T-helper 9 cell (primary cell): ENCODE data around the gene OIP5.
"Not testable (repeated sequence)": the region's sequence is repeated elsewhere in the genome, so short reads cannot be mapped to it uniquely, and the experiment has no call there.

Experiments used
- DNase-seq: peaks from one replicate; pipeline ENCODE4 v3.0.0-alpha.2; 2020
- total RNA-seq, 2 donors: gene quantifications; one replicate each; lab custom pipeline; 2026; lab: John Stamatoyannopoulos, UW

Gene OIP5
- total RNA-seq = 0.14 to 0.24 reads per million in 2 donors

DNA sequence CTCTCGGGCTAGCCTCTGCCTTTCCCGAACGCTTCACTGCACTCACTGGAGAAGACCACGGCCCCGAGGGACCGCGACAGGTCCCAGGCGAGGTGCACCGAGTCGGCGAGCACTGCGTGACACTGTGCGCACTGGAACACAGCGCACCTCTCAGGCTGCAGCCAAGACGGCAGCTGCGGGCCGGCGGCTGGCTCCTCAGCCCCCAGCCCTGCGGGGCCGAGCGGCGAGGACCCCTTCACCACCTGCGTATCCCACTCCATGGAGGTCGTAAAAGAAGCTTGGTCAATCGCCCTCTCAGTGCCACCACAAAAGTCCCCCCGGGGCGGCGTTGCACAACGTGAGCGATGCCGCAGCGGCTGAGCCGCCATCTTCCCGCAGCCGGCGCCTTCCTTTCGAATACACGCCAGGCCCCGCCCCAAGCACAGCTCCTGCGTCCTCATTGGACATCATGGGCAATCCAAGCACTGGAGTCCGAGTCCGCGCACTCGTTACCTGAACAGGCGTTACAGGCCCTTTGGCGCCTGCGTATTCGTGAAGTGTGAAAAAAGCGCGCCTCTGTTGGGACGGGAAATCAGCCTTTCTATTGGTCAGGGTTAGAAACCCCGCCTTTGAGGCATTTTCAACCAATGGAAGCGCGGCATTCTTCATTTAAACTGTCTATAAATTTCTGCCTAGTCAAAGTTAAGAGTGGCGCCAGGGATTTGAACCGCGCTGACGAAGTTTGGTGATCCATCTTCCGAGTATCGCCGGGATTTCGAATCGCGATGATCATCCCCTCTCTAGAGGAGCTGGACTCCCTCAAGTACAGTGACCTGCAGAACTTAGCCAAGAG is at the start of gene OIP5, which contains the start of gene NUSAP1:
Gene OIP5 (minus strand): TSS at position 398 of the 832 bp plus-strand sequence. CDS start 30 bp downstream, at position 368.
Gene NUSAP1 (plus strand): TSS at position 688 of the 832 bp plus-strand sequence. CDS start 77 bp downstream, at position 765.
- DNase-seq = peak; percentile 94

DNA sequence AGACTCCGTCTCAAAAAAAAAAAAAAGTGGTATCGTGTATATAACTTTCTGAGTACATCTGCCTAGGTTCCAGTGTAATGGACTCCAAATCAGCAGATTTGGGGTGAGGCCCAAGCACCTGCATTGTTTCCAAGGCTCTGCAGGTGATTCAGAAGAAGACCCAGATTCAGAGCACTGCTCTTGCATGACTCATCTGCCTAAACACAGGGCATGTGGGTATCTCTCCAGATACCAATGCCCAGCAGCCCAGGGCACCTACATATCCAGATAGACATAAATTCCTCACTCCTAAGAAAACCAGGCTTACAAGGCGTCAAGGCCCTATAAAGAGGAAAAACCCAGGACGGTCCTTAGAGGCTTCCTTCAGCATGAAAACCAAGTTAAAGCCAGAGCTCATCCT is 45.6 kb upstream of the OIP5 start:
- no peak for DNase-seq

DNA sequence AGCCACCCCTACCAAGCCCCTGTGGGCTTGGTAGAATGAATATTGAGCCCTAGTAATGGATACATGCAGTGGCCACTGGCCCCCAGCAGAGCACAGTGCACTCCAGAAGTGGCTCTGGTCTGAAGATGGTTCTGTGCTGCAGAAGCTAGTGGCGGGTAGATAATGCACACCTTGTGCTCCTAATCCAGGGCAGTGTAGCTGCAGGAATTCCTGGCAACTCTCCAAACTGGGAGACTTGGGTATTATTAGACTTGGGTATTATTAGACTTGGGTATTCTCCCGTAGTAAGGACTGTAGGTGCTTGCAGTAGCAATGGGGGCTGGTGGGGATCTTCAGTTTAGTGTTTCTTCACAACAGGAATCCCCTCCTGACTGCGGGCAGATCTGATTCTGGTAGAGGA is 35.0 kb upstream of the OIP5 start:
- DNase-seq = no peak

DNA sequence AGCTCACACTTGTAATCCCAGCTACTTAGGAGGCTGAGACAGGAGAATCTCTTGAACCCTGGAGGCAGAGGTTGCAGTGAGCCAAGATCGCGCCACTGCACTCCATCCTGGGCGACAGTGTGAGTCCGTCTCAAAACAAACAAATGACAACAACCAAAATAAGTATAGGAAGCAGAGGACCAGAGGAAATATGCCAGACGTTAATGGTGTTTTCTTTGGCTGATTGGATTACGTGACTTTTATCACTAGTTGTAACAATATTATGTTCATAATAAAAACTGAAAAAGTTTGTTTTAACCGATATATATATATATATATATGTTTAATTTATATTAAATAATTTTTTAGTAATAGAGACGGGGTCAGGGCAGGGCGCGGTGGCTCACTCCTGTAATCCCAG is 22.0 kb upstream of the OIP5 start:
- no peak for DNase-seq

DNA sequence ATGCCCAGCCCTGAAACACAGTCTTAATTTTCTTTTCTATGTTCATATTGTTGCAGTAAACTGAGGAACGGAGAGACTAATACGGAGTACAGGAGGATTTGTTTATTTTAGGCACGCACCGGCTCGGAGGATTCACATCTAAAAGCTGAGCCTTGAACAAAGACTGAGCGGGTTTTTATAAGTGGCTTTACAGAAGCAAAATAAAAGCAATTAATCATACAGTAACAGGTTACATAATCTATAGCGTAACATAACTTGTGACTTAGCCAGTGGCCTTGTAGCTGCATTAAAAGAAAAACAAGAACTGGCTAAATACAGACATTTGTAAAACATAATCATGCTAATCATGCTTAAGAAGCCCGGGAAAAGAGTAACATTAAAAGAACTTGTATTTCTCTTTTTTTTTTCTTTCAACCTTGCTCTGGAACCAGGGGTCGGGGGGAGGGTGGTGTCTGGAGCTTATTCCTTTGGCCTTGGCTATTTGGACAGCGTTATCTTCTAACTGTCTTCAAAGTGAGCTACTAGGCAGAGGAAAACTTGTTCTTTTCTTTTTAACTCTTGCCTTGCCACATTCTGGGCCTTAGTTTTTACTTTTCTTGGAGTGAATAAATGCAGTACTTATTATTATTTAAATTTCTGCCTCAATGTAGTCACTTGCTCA is 17.8 kb upstream of the OIP5 start:
- no peak for DNase-seq

DNA sequence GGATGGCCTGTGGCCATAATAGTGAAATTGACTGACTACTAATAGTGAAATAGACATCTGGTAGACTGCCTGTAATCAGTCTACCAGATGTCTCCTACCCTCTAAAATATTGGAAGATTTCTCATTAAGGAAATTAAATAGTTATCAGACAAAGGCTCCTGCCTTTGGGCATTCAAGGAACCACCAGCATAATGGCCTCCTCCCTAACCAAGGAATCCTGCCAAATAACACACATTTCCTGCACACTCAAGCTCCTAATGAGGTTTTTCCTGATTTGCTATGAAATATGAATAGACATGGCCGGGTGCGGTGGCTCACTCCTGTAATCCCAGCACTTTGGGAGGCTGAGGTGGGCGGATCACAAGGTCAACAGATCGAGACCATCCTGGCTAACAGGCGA is 14.8 kb upstream of the OIP5 start:
- no peak for DNase-seq

DNA sequence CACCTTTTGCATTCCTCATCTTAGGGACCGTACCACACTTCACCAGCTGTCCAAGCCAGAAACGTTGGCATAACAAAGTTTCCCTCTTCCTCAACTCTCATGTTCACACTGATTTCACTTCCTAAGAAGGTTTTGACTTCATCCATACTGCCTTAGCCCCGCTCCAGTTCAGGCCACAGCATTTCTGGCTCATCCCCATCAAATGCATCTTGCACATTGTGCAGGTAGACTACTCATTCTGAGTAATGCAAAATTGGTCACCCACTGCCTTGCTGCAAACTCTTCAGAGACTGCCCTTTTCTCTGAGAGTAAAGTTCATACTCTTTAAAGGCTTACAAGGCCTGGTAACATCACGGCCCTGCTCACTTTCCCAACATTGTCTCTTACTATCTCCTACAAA is 9.1 kb upstream of the OIP5 start:
- no peak for DNase-seq

DNA sequence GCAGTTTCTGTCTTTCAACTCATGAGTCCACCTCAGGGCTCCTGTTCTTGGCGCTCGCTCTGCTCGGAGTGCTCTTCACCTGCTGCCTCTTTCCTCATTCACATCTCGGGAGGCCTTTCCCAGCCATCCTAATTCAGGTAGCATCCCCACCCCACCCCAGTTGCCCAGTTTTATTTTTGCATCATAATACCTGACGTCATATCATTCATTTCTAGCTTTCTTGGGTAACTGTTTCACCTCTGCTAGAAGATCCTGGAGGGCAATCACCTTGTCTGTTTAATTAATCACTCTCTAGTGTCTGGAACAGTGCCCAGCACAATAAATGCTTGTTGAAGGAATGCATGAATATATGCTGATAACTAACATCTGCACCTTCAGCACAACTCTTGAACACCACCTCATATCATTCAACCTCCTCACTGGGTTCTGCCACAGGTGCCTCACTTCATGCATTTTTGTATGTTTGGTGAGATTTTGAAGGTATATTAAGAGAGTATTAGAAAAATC is 7.9 kb upstream of the OIP5 start:
- no peak for DNase-seq

DNA sequence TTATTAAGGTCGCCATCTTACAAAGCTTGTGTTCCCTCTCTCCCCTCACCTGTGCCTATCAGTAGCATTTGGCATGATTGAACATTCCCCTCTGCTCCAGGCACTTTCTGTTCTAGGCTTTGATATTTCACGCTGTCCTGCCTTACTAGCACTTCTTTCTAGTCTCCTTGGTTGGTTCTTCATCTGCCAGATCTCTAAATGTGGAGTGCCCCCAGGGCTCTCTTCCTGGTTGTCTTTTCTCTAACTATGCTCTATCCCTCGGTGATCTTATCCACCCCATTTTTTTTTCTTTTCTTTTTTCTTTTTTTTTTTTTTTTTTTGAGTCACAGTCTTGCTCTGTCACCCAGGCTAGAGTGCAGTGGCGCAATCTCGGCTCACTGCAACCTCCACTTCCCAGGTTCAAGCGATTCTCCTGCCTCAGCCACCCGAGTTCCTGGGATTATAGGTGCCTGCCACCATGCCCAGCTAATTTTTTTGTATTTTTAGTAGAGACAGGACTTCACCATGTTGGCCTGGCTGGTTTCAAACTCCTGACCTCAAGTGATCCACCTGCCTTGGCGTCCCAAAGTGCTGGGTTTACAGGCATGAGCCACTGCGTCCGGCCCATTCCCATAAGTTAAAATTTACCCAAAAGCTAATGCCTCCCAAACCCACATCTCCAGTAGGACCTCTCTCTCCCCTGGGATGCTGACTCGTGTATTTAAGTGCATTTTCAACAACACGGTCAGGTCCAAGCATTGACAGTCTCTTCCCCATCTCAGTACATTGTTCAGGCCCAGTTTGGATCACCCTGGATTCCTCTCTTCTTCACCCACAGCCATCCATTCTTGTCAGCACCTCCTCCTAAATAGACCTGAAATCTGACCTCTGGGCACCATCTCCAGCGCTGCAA is 5.5 kb upstream of the OIP5 start:
- DNase-seq = no peak

DNA sequence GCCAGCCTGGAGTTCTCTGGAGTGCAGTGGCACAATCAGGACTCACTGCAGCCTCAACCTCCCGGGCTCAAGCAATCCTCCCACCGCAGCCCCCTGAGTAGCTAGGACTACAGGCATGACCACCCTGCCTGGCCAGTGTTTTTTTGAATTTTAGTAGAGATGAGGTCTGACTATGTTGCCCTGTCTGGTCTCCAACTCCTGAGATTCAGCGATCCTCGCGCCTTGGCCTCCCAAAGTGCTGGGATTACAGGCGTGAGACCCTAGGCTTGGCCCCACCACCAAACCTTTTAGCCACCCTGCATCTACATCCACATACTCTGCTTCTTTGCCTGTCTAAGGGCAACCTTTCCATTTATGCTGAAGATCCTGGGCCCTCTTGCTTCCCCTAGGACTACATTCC is 4.7 kb upstream of the OIP5 start:
- DNase-seq = no peak

DNA sequence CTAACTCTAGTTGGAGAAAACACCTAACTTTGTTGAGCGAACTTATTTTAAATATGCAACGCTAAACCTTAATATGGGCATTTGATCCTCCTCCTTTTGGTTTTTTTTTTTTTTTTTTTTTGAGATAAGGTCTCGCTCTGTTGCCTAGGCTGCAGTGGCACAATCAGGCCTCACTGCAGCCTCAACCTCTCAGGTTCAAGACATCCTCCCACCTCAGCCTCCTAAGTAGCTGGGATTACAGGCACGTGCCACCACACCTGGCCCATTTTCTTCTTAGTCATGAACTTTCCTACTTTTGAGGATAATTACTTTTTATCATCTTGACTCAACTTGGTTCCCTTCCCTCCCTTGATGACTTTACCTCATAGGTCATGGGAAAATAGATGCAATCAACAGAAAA is 4.2 kb upstream of the OIP5 start:
- DNase-seq = no peak

DNA sequence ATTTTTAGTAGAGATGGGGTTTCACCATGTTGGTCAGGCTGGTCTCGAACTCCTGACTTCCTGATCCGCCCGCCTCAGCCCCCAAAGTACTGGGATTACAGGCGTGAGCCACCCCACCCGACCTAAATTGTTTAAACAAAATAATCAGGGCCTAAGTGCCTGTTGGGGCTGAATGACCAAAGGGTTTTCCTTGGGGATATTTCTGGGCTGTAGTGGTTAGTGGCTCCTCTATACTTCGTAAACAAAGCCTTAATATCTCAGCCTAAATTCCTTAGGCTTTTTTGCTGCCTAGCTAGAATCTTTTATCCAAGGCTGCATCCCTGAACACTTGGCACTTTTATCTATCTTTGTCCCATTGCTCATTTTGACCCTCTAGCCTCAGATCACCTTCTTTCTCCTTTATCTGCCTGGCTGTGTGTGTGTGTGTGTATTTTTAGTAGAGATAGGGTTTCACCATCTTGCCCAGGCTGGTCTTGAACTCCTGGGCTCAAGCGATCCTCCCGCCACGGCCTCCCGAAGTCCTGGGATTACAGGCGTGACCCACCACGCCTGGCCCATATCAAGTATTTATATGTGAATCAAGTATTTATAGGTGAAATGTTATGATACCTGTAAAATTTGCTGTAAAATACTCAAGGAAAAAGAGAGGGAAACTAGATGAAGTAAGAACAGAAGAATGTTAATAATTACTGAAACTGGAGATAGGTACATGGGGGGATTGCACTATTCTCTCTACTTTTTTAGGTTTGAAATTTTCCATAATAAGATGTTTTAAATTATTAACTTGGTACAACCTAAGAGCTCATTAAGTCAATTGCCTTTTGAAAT is 2.1 kb upstream of the OIP5 start:
- no peak for DNase-seq

DNA sequence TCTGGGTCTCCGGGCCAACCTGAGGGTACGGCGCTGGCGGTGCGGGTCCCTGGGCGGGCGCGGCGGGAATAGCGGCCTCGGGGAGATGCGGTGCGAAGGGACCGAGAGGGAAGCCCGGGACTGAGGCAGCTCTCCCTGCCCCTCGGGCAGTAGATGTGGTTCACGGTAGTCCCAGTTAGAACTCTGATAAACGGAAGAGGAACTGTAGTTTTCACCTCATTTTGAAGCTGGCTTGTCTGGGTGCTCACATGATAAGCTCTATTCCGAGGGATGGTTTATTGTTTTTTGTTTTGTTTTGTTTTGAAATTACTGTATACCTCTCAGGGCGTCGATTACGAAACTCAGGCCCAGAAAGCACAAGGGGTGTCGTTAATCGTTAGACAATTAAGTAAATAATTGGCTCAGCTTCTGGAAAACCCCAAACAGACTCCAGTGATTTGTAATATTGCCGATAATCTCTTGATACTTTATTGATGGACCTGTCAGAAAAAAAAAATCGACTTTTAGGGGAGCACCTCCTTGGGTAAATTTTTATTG is 703 bp upstream of the OIP5 start:
- DNase-seq = no peak

DNA sequence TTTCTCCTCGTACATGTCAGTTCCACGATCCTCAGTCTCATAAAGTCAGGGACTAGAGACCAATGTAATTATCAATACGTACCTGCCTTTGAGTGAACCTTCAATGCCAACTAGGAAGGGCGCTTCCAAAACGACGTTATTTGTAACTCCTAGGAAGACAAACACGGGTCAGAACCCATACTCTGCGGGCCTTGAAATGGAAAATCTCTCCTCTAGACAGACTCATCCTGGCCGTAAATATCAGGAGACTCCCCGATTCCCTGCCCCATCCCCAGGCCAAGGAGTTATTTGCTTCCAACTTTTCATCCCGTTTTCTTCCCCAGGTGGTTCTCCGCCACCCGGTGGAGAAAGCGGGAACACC is 578 bp downstream of the OIP5 start:
- no peak for DNase-seq

DNA sequence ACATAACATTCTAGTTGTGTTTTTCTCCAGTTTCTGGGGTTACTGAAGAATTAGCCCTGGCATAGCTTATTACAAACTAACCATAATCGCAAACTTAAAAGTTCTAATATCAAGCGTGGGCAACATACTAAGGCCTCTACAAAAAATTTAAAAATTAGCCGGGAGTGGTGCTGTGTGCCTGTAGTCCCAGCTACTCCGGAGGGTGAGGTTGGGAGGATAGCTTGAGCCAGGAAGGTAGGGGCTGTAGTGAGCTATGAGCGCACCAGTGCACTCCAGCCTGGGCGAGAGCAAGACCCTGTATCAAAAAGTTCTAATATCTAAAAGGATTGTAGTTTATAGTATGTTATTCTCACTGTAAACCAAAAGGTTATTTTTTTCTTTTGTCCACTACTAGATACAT is 1.1 kb downstream of the OIP5 start:
- DNase-seq = no peak

DNA sequence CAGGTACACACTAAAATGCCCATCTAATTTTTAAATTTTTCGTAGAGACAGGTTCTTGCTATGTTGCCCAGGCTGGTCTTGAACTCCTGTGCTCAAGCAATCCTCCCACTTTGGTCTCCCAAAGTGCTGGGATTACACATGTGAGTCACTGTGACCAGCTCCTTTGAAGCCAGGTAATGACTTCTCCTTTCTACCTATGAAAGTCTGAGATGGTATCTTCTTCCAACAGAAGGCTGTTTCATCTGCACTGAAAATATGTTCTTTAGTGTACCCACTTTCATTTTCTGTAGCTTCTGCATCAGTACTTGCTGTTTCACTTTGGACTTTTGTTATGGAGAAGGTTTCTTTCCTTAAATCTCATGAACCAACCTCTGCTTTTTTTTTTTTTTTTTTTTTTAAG is 8.8 kb downstream of the OIP5 start:
- DNase-seq = no peak

DNA sequence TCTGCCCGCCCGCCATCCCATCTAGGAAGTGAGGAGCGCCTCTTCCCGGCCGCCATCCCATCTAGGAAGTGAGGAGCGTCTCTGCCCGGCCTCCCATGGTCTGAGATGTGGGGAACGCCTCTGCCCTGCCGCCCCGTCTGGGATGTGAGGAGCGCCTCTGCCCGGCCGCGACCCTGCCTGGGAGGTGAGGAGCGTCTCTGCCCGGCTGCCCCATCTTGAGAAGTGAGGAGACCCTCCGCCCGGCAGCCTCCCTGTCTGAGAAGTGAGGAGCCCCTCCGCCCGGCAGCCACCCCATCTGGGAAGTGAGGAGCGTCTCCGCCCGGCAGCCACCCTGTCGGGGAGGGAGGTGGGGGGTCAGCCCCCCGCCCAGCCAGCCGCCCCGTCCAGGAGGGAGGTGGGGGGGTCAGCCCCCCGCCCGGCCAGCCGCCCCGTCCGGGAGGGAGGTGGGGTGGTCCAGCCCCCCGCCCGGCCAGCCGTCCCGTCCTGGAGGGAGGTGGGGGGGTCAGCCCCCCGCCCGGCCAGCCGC is 11.5 kb downstream of the OIP5 start:
- not testable (repeated sequence) for DNase-seq

DNA sequence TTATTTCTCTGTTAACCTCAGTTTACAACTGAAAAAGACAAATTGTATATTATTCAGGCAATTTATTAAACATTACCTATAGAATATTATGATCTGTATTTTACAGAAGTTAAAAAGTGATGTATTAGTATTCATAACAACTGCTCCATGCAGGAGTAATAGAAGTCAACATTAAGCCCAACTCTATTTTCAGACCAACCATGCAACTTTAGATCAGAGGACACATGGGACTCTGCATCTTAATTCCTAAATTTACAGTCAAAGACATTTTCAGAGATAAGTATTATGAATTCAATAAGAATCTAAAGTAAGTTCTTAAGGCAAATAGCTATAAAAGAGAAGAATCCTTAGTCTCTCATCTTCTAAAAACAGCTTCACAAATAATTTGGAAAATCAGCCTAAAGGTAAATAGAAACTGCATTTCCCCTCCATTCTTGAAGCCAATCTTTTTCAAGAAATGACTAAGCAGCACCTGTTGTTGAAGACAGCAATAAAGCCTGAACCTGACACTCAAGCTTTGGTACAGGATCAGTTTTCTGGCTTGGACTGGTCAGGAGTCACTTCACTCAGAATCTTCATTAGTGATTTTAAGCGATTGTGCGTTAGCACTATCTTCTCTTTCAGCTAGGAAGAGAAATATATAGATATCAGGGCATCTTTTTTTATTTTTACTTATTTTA is 23.0 kb downstream of the OIP5 start:
- no peak for DNase-seq

DNA sequence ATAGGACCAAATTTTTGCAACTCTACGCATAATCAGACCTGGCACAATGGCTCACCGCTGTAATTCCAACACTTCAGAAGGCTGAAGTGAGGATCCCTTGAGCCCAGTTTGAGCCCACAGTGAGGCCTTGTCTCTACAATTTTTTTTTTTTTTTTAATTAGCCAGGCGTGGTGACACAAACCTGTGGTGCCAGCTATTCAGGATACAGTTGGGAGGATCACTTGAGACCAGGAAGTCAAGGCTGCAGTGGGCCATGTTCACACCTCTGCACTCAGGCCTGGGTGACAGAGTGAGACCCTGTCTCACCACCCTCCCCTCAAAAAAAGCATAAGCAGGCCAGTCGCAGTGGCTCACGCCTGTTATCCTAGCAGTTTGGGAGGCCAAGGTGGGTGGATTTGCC is 24.7 kb downstream of the OIP5 start:
- DNase-seq = no peak

DNA sequence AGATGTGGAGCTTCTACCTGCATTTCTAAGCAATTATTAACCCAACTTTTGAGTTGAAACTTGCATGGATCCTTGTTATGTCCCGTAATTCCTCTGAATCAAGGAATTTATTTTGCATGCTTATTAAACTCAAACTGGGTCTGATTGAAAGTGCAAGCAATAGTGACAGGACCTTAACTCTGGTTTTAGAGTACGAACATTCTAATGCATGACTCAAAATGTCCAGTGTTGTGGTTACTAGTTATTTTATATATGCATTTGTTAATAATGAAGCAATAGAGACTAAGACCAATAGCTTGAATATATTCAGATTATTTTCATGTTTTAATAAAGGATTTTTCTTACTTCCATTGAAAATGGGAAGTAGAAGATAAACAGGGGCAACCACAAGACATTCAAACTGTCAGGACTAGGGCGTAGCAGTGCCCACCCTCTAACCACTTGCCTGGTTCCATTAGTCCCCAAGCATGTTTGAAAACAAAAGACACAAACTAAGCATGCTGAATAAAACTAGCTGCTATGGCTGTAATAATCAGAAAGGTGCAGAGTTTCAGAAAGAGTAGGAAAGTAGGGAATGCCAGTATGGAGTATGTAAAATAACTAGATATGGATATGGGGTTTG is 28.1 kb downstream of the OIP5 start:
- no peak for DNase-seq

DNA sequence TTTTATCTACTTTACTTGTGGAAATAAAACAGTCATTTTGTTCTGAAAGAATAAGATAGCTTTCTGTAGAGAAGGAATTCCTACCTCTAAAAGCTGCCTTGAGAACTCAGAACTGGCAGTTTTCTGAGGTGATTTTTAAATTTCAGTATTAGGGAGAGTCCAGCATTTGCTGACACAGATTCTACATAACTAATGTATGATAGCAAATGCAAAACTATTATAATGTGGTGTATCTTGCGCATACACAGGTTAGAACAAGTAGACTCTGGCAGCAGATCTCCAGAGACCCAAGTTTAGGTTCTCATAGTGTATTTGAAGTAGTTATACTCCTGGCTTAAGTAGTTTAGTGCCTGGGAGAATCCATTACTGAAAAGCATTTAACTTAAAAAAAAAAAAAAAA is 30.8 kb downstream of the OIP5 start:
- DNase-seq = no peak
